ENCODE data around the gene LCE7A.

The LCE7A gene

GRCh38 chr1:152884506-152884905 lies 24.7 kb downstream of the LCE7A start:
- in situ Hi-C loops (cut with MboI; ENCODE audit: low sequenced_read_pairs, unreplicated experiment): no loop called here
- TF ChIP-seq CTCF (IDR thresholded peaks at IDR 0.05; ENCODE audit: borderline replicate concordance, control extremely low read depth, extremely low read depth, insufficient read depth, missing control alignments): no peak
- DNase-seq (ENCODE audit: low spot score): no peak

DNA sequence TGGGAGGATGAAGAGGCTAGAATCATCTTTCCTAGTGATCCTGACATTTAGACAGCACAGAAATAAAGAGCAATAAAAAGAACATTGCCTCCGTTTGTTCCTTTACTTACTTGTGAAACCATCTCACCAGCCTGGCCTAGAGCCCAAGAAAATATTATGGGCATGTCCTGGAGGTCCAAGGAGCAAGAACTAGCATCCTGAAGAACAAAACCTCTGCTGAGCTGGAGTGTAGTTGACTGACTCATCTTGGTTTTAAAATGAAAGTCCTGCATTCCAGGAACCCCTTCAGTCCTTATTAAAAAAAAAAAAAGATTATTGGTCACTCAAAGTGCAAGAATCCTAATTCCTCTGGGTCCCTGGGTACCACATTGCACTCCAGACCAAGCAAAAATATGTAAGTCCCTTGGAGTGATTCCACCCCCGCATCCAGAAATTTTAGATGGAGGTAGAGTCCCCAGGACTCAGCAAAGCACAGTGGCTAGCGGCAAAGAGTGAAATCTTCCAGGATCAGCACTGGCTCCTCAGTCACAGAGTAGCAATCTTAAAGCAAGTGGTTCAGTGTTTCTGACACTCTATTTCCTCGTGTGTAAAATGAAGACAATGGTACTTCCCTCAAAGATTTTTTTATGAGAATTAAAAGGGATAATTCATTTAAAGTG lies 25.3 kb downstream of the LCE7A start:
- no peak for TF ChIP-seq CTCF (IDR thresholded peaks at IDR 0.05; ENCODE audit: borderline replicate concordance, control extremely low read depth, extremely low read depth, insufficient read depth, missing control alignments)
- no peak for DNase-seq (ENCODE audit: low spot score)
- in situ Hi-C loops (cut with MboI; ENCODE audit: low sequenced_read_pairs, unreplicated experiment): no loop called here

DNA sequence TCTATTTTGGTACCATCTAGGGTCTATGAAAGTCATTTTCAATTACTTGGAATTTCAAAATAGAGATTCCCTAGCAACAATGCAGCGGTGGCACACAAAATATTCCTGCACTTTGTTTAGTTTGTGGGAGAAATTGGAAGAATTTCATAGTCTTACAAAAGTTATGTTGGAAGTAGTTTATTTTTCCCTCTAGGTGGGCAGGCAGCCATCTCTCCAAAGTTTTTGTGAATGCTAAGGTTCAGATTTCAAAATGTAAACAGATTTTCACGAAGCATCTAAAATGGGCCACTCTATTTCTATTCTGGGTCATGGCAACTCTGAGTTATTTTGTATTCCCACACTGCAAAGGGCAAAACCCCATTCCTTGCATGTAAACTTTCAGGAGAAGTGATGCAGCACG lies 26.3 kb downstream of the LCE7A start:
- no peak for DNase-seq (ENCODE audit: low spot score)
- TF ChIP-seq CTCF (IDR thresholded peaks at IDR 0.05; ENCODE audit: borderline replicate concordance, control extremely low read depth, extremely low read depth, insufficient read depth, missing control alignments): no peak
- in situ Hi-C loops (cut with MboI; ENCODE audit: low sequenced_read_pairs, unreplicated experiment): no loop called here

GRCh38 chr1:152886758-152887409 lies 27.1 kb downstream of the LCE7A start:
- TF ChIP-seq CTCF (IDR thresholded peaks at IDR 0.05; ENCODE audit: borderline replicate concordance, control extremely low read depth, extremely low read depth, insufficient read depth, missing control alignments): no peak
- no peak for DNase-seq (ENCODE audit: low spot score)
- in situ Hi-C loops (cut with MboI; ENCODE audit: low sequenced_read_pairs, unreplicated experiment): no loop called here

DNA sequence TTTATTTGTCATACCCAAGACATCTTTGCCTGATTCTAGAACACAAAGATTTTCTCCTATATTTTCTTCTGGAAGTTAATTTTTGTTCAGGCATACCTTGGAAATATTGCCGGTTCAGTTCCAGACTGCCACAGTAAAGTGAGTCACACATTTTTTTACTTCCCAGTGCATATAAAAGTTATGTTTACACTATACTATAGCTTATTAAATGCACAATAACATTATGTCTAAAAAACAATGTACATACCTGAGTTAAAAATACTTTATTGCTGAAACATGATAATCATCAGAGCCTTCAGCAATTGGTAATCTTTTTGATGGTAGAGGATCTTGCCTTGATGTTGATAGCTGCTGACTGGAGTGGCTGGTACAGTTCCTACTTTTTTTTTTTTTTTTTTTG lies 28.3 kb downstream of the LCE7A start:
- in situ Hi-C loops (cut with MboI; ENCODE audit: low sequenced_read_pairs, unreplicated experiment): no loop called here

GRCh38 chr1:152899027-152899426 lies 39.2 kb downstream of the LCE7A start:
- DNase-seq (ENCODE audit: low spot score): no peak
- TF ChIP-seq CTCF (IDR thresholded peaks at IDR 0.05; ENCODE audit: borderline replicate concordance, control extremely low read depth, extremely low read depth, insufficient read depth, missing control alignments): no peak
- in situ Hi-C loops (cut with MboI; ENCODE audit: low sequenced_read_pairs, unreplicated experiment): no loop called here

More for the DNA sequence above, 28.3 kb downstream of the LCE7A start:
- TF ChIP-seq CTCF (IDR thresholded peaks at IDR 0.05; ENCODE audit: borderline replicate concordance, control extremely low read depth, extremely low read depth, insufficient read depth, missing control alignments): no peak
- DNase-seq (ENCODE audit: low spot score): no peak
